GM23248 (cell line): ENCODE data around the gene TMEM161B.

Experiments
- EZH2 ChIP-seq: fragments of 200-600 bp; sonication (generic); IDR thresholded peaks from 2 replicates; pipeline ENCODE4 v1.6.1; 2018; ENCODE audit warnings: antibody characterized with exemption, mild to moderate bottlenecking; ENCODE audit not compliant: insufficient read depth, poor library complexity, severe bottlenecking
- EZH2phosphoT487 ChIP-seq: fragments of 200-600 bp; sonication (generic); IDR thresholded peaks from 2 replicates; pipeline ENCODE4 v1.6.1; 2018; ENCODE audit warnings: antibody characterized with exemption, moderate library complexity, mild to moderate bottlenecking, low read depth; ENCODE audit not compliant: insufficient read depth

DNA sequence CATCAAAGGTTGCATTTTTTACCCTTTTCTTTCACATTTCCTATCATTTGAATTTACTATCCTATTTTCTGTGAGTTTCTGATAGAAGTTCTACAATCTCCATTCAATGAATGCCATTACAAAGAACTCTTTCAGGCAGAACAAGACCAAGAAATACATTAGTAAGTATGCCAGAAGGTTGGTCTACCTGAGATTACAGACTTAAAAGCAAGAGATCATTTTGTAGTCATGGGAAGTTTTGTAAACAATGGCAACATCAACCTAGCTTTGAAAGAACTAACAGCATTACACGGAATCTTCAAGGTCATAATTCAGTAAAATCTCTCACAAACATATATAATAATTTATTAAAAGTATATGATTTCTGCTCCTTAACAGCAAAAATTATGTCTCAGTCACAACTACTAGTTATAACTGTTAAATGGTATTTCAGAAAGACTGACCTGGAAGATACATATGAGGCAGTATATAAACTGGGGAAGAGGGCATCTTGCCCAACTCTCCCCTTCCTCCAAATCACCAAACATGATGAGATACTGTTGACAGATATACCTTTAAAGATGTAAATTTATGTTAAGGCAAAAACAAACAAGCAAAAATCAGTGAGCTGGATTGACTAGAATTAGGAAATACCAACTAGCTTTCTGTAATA is 23.3 kb downstream of the TMEM161B start:
- TF ChIP-seq EZH2phosphoT487, result no peak
- no peak for TF ChIP-seq EZH2
